SK-N-SH (cell line): ENCODE data around the gene EHD2.

ENCODE experiments used
- TF ChIP-seq, protein P1 (sequence below): IDR thresholded peaks from 2 replicates; pipeline ENCODE4 v1.4.0; 2012; ENCODE audit warnings: low read depth, borderline replicate concordance
- TF ChIP-seq, protein P2 (sequence below): fragments of 200-600 bp; sonication (generic); IDR thresholded peaks from 2 replicates; pipeline ENCODE4 v1.6.1; 2017; ENCODE audit warnings: antibody characterized with exemption, mild to moderate bottlenecking, moderate library complexity

DNA sequence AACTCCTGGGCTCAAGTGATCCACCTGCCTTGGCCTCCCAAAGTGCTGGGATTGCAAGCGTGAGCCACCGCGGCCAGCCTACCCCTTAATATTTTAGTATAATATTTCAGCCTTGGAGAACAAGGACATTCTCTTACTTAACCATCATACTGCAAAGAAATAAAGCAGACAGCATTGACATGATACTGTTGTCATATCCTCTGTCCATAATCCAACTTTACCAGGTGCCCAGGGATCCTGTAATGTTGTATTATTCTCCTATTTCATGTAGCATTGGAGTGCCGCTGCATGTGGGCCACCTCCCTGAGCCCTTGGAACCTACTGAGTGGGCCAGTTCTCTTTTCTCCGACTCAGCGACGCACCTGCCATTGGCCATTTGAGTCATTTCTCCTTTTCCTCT lies 21.4 kb upstream of the EHD2 start:
- TF ChIP-seq, protein P1, sequence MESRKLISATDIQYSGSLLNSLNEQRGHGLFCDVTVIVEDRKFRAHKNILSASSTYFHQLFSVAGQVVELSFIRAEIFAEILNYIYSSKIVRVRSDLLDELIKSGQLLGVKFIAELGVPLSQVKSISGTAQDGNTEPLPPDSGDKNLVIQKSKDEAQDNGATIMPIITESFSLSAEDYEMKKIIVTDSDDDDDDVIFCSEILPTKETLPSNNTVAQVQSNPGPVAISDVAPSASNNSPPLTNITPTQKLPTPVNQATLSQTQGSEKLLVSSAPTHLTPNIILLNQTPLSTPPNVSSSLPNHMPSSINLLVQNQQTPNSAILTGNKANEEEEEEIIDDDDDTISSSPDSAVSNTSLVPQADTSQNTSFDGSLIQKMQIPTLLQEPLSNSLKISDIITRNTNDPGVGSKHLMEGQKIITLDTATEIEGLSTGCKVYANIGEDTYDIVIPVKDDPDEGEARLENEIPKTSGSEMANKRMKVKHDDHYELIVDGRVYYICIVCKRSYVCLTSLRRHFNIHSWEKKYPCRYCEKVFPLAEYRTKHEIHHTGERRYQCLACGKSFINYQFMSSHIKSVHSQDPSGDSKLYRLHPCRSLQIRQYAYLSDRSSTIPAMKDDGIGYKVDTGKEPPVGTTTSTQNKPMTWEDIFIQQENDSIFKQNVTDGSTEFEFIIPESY: no peak
- TF ChIP-seq, protein P2, sequence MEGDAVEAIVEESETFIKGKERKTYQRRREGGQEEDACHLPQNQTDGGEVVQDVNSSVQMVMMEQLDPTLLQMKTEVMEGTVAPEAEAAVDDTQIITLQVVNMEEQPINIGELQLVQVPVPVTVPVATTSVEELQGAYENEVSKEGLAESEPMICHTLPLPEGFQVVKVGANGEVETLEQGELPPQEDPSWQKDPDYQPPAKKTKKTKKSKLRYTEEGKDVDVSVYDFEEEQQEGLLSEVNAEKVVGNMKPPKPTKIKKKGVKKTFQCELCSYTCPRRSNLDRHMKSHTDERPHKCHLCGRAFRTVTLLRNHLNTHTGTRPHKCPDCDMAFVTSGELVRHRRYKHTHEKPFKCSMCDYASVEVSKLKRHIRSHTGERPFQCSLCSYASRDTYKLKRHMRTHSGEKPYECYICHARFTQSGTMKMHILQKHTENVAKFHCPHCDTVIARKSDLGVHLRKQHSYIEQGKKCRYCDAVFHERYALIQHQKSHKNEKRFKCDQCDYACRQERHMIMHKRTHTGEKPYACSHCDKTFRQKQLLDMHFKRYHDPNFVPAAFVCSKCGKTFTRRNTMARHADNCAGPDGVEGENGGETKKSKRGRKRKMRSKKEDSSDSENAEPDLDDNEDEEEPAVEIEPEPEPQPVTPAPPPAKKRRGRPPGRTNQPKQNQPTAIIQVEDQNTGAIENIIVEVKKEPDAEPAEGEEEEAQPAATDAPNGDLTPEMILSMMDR: no peak
